HepG2 (cell line): ENCODE measurements around the gene APEX2. TPM values are rescaled to one million over a fixed set of nuclear protein-coding genes. Genes with fewer than 3 reads are reported as not detected.
"Not testable (repeated sequence)": the region's sequence is repeated elsewhere in the genome, so short reads cannot be mapped to it uniquely, and the experiment has no call there.

Experiments used
- ATAC-seq: fragments of 200-7000 bp; cut with Tn5 transposase; 3 replicates; pipeline ENCODE4 v1.9.1; 2020; ENCODE audit warnings: mild to moderate bottlenecking, moderate library complexity
- BruUV-seq: library from RNA; stranded (reverse); fragments of 400-500 nt; replicated peaks from 2 replicates; lab custom pipeline; 2021; lab: Mats Ljungman, UMichigan
- CTCF ChIA-PET: fragments of 300-600 bp; formaldehyde crosslinking; extraction: SDS; loops from one replicate; lab custom pipeline; 2021; ENCODE audit warnings: low total read pairs, inconsistent platforms, low intra/inter-chr PET ratio; lab: Yijun Ruan, JAX
- POLR2A ChIA-PET: fragments of 350-600 bp; sonication (Branson Sonifier 250); formaldehyde crosslinking; loops from one replicate; lab custom pipeline; 2020; ENCODE audit warnings: antibody characterized with exemption, inconsistent platforms; lab: Yijun Ruan, JAX
- DNase-seq: peaks from one replicate; pipeline ENCODE4 v3.0.0-alpha.2; 2015; ENCODE audit warnings: low spot score
- FAIRE-seq: peaks from 3 replicates; lab custom pipeline; 2011; peaks lifted over from hg19 to GRCh38; lab: Jason Lieb, UNC
- H2AFZ ChIP-seq: one replicate; pipeline ENCODE4 v1.6.1; 2011; ENCODE audit warnings: low read length, inconsistent platforms
- H3K27ac ChIP-seq: fragments of 300-600 bp; 3 replicates; pipeline ENCODE4 v1.8.0; 2011; ENCODE audit warnings: mixed run types, mild to moderate bottlenecking, mixed read lengths, low read length, inconsistent platforms; ENCODE audit not compliant: insufficient read depth; ENCODE audit errors: extremely low read length
- H3K27me3 ChIP-seq, 2 experiments: fragments of 200-600 bp in 1 of 2; 2 replicates in 1 of 2; 3 replicates in 1 of 2; pipeline versions ENCODE4 v1.6.0 to v1.8.0; 2011; ENCODE audit warnings: low read length in 2 of 2, mild to moderate bottlenecking in 2 of 2, moderate library complexity in 2 of 2, inconsistent platforms in 1 of 2; ENCODE audit not compliant: insufficient read depth in 2 of 2, control insufficient read depth in 1 of 2
- H3K36me3 ChIP-seq, 2 experiments: fragments of 200-600 bp in 1 of 2; replicated peaks in 1 of 2; 2 replicates in 1 of 2; 3 replicates in 1 of 2; pipeline versions ENCODE4 v1.5.1 to v1.8.0; 2011; ENCODE audit warnings: low read length in 2 of 2, inconsistent platforms in 1 of 2; ENCODE audit not compliant: insufficient read depth in 2 of 2, control insufficient read depth in 1 of 2
- H3K4me1 ChIP-seq: 2 replicates; pipeline ENCODE4 v1.5.1; 2012; ENCODE audit warnings: low read length, inconsistent platforms; ENCODE audit not compliant: insufficient read depth
- H3K4me2 ChIP-seq: 2 replicates; pipeline ENCODE4 v1.6.0; 2011; ENCODE audit warnings: low read depth, low read length, inconsistent platforms
- H3K4me3 ChIP-seq, 3 experiments: fragments of 200-600 bp in 1 of 3; sonication (generic), shearing (Covaris generic) in 1 of 3; replicated peaks in 1 of 3; 2 replicates each; pipeline ENCODE4 v1.5.1; 2011 to 2016; ENCODE audit warnings: low read length in 3 of 3, inconsistent platforms in 2 of 3, low read depth in 2 of 3, mild to moderate bottlenecking in 2 of 3, control low read depth in 1 of 3, mixed read lengths in 1 of 3; ENCODE audit not compliant: insufficient read depth in 1 of 3
- H3K79me2 ChIP-seq: one replicate; pipeline ENCODE4 v1.6.1; 2011; ENCODE audit warnings: low read length, inconsistent platforms; ENCODE audit not compliant: insufficient read depth
- H3K9ac ChIP-seq: 2 replicates; pipeline ENCODE4 v1.6.0; 2011; ENCODE audit warnings: mild to moderate bottlenecking, low read depth, low read length, inconsistent platforms; ENCODE audit not compliant: insufficient read depth
- H3K9me3 ChIP-seq: 2 replicates; pipeline ENCODE4 v1.5.1; 2012; ENCODE audit warnings: mild to moderate bottlenecking, low read length
- H4K20me1 ChIP-seq: 2 replicates; pipeline ENCODE4 v1.6.0; 2011; ENCODE audit warnings: inconsistent platforms, mild to moderate bottlenecking, low read length, moderate library complexity; ENCODE audit not compliant: insufficient read depth
- AFF4 ChIP-seq: sonication (generic); formaldehyde crosslinking; IDR thresholded peaks from 2 replicates; pipeline ENCODE4 v1.4.0; 2020; ENCODE audit warnings: missing genetic modification reagents
- ATF7 ChIP-seq, 2 experiments: fragments of 450-650 bp in 1 of 2; sonication (generic) in 1 of 2; formaldehyde crosslinking in 1 of 2; IDR thresholded peaks; 2 replicates each; pipeline versions ENCODE4 v1.4.0 to v1.6.1; 2016 to 2020; ENCODE audit warnings: antibody characterized with exemption in 1 of 2, mild to moderate bottlenecking in 1 of 2, missing genetic modification reagents in 1 of 2
- WGBS: methylation state at CpG from one replicate; pipeline ENCODE4 v1.1.6; 2017; ENCODE audit warnings: low lambda C conversion rate; 5-methylcytosine and 5-hydroxymethylcytosine counted together
- in situ Hi-C: cut with HindIII; loops from 2 replicates; pipeline ENCODE4 v1.10.0; 2017; ENCODE audit warnings: low pct_unique_long_range_greater_than_20kb; ENCODE audit not compliant: extremely low pct_ligation_motif_present
- intact Hi-C: fragments of 100-400 bp; cut with micrococcal nuclease; formaldehyde crosslinking; loops from one replicate; pipeline ENCODE4 v1.10.0; 2022; ENCODE audit not compliant: unreplicated experiment
- polyA plus RNA-seq, 8 experiments: library from polyadenylated mRNA; depleted of rRNA in 3 of 8; stranded (reverse) in 7 of 8; unstranded in 1 of 8; fragments of >200 nt; fragmentation: Illumina TruSeq in 4 of 8; extraction: Trizol in 4 of 8; gene quantifications; 2 replicates each; pipeline versions ENCODE4 v1.2.1 to v1.2.3, GENCODE V29; 2011 to 2016; ENCODE audit warnings: low read depth in 4 of 8, missing spikeins in 1 of 8, mixed read lengths in 1 of 8; ENCODE audit not compliant: insufficient read depth in 1 of 8
- total RNA-seq, 5 experiments: library from RNA; depleted of rRNA; stranded (reverse); fragments of >200 nt; fragmentation: Illumina TruSeq; extraction: Trizol; gene quantifications; 2 replicates each; pipeline ENCODE4 v1.2.3, GENCODE V29; 2016; ENCODE audit warnings: low read depth in 1 of 5

The APEX2 gene
- total and polyA plus RNA-seq, 2 of the 13 experiments (the other 11 are each of a cell fraction or from before 2014, with no cell fraction given), result 12.7 to 17.8 TPM

- TF ChIP-seq AFF4 (CRISPR knock-in tag), result no peak
These were observed 19.8 kb upstream of the APEX2 start (continued) for GRCh38 chrX:54980334-54980733.

GRCh38 chrX:54983306-54983705, 16.9 kb upstream of the APEX2 start:
- FAIRE-seq; H3K27me3 ChIP-seq; H3K4me3 ChIP-seq; H3K9me3 ChIP-seq; BruUV-seq; in situ Hi-C loops; TF ChIP-seq ATF7 (CRISPR knock-in tag; IDR thresholded peaks at IDR 0.05): not testable (repeated sequence)
- POLR2A ChIA-PET, result interaction anchor here (1.6 kb wide), 1 partner anchor 11 kb away, joined by 4 read pairs; the partner anchor contains the start of gene PFKFB1
- WGBS, result 100% methylated on average over 2 of the region's 2 CpGs
- 0 out of 2 replicates have a peak, but pooled peaks have one; percentile 4 for TF ChIP-seq ATF7 (IDR thresholded peaks at IDR 0.05)
- TF ChIP-seq, all 625 proteins: peak for 1; not testable (repeated sequence) for 624
- H3K4me1 ChIP-seq, result peaks cover 17% of the 10 kb centered on the region; the same call in 1 of the 2 replicates
- H4K20me1 ChIP-seq, CTCF ChIA-PET, H2AFZ ChIP-seq, DNase-seq, H3K79me2 ChIP-seq, H3K4me2 ChIP-seq, intact Hi-C loops, ATAC-seq, H3K27ac ChIP-seq, H3K9ac ChIP-seq, H3K36me3 ChIP-seq: not testable (repeated sequence)
